Smooth muscle cell (in vitro differentiated cells): Measurements from ENCODE around the gene WNT9A. TPM values are rescaled to one million over a fixed set of nuclear protein-coding genes. Genes with fewer than 3 reads are reported as not detected.
"Not testable (repeated sequence)": the region's sequence is repeated elsewhere in the genome, so short reads cannot be mapped to it uniquely, and the experiment has no call there.

Source experiments
- DNase-seq: peaks from one replicate; lab custom pipeline; 2025; ENCODE audit not compliant: unreplicated experiment; lab: John Stamatoyannopoulos, UW
- H2AFZ ChIP-seq: fragments of 200-600 bp; sonication (generic); 2 replicates; pipeline ENCODE4 v1.6.0; 2016; ENCODE audit warnings: antibody characterized with exemption, low read depth, mild to moderate bottlenecking
- H3F3A ChIP-seq: fragments of 200-600 bp; sonication (generic); 2 replicates; pipeline ENCODE4 v1.6.0; 2017; ENCODE audit warnings: antibody characterized with exemption, low read depth
- H3K27ac ChIP-seq: fragments of 200-600 bp; sonication (generic); 2 replicates; pipeline ENCODE4 v1.5.1; 2016; ENCODE audit warnings: low read depth, mild to moderate bottlenecking
- H3K27me3 ChIP-seq: fragments of 200-600 bp; sonication (generic); 2 replicates; pipeline ENCODE4 v1.6.1; 2016; ENCODE audit warnings: low read depth, mild to moderate bottlenecking
- H3K36me3 ChIP-seq: fragments of 200-600 bp; sonication (generic); 2 replicates; pipeline ENCODE4 v1.5.1; 2016; ENCODE audit warnings: low read depth
- H3K4me1 ChIP-seq: fragments of 200-600 bp; sonication (generic); 2 replicates; pipeline ENCODE4 v1.5.1; 2016; ENCODE audit warnings: low read depth
- H3K4me2 ChIP-seq: fragments of 200-600 bp; sonication (generic); 2 replicates; pipeline ENCODE4 v1.6.0; 2016; ENCODE audit warnings: mild to moderate bottlenecking
- H3K4me3 ChIP-seq: fragments of 200-600 bp; sonication (generic); 2 replicates; pipeline ENCODE4 v1.5.1; 2016; ENCODE audit warnings: mild to moderate bottlenecking
- H3K79me2 ChIP-seq: fragments of 200-600 bp; sonication (generic); 2 replicates; pipeline ENCODE4 v1.6.0; 2016; ENCODE audit warnings: low read depth, mild to moderate bottlenecking
- H3K9ac ChIP-seq: fragments of 200-600 bp; sonication (generic); 2 replicates; pipeline ENCODE4 v1.6.0; 2016; ENCODE audit warnings: low read depth
- H3K9me3 ChIP-seq: fragments of 200-600 bp; sonication (generic); replicated peaks from 2 replicates; pipeline ENCODE4 v1.5.1; 2016; ENCODE audit warnings: low read depth
- H4K20me1 ChIP-seq: fragments of 200-600 bp; sonication (generic); 2 replicates; pipeline ENCODE4 v1.6.0; 2016; ENCODE audit warnings: low read depth
- CTCF ChIP-seq: fragments of 200-600 bp; sonication (generic); IDR thresholded peaks from 2 replicates; pipeline ENCODE4 v1.5.1; 2017; ENCODE audit warnings: borderline replicate concordance, mild to moderate bottlenecking, antibody characterized with exemption; ENCODE audit not compliant: insufficient read depth, poor library complexity, severe bottlenecking
- WGBS: methylation state at CpG from one replicate; pipeline ENCODE4 v1.1.7; 2016; ENCODE audit warnings: low lambda C conversion rate; 5-methylcytosine and 5-hydroxymethylcytosine counted together
- polyA plus RNA-seq: library from polyadenylated mRNA; unstranded; fragments of >200 nt; fragmentation: Nextera tagmentation; extraction: Ambion mirVana; gene quantifications from 2 replicates; pipeline ENCODE4 v1.2.1, GENCODE V29; 2016
- total RNA-seq: library from RNA; depleted of rRNA; stranded (reverse); fragments of >200 nt; gene quantifications from 2 replicates; pipeline ENCODE4 v1.2.3, GENCODE V29; 2014

The WNT9A gene
- total and polyA plus RNA-seq, 2 experiments from 2014 or later: 0.03 to 2.6 TPM

GRCh38 chr1:227883641-227884301, 64.0 kb downstream of the WNT9A start:
- Histone ChIP-seq H3K36me3 (no peaks in the 10 kb centered on the region), H2AFZ (no peak overlapping the region), H3K9me3 (no peaks in the 10 kb centered on the region), H3K4me1 (peaks cover 23% of the 10 kb centered on the region), H3F3A (no peaks in the 10 kb centered on the region), H3K9ac (no peak overlapping the region), H3K4me2 (no peak overlapping the region), H3K27ac (no peak overlapping the region), H3K79me2 (no peaks in the 10 kb centered on the region), H4K20me1 (no peaks in the 10 kb centered on the region), H3K27me3 (no peaks in the 10 kb centered on the region), H3K4me3 (no peak overlapping the region)
- WGBS: 90% methylated on average over 15 of the region's 15 CpGs
- DNase-seq: no peak
- TF ChIP-seq CTCF: no peak

GRCh38 chr1:227883073-227883520, 64.6 kb downstream of the WNT9A start:
- Histone ChIP-seq H2AFZ (no peak overlapping the region), H3K9ac (no peak overlapping the region), H3K4me2 (no peak overlapping the region), H3K27ac (no peak overlapping the region), H3K27me3 (no peaks in the 10 kb centered on the region), H4K20me1 (no peaks in the 10 kb centered on the region), H3K36me3 (no peaks in the 10 kb centered on the region), H3F3A (no peaks in the 10 kb centered on the region), H3K4me3 (no peak overlapping the region), H3K79me2 (no peaks in the 10 kb centered on the region), H3K9me3 (no peaks in the 10 kb centered on the region), H3K4me1 (peaks cover 23% of the 10 kb centered on the region)
- TF ChIP-seq CTCF: no peak
- WGBS: 89% methylated on average over 9 of the region's 9 CpGs
- DNase-seq: no peak

- no peak overlapping the region for H2AFZ ChIP-seq
- no peaks in the 10 kb centered on the region for H3K27me3 ChIP-seq
- H3K4me2 ChIP-seq: no peak overlapping the region
- H4K20me1 ChIP-seq: no peaks in the 10 kb centered on the region
- no peaks in the 10 kb centered on the region for H3K4me1 ChIP-seq
- no peak overlapping the region for H3K27ac ChIP-seq
- TF ChIP-seq CTCF: no peak
- H3K9me3 ChIP-seq: no peaks in the 10 kb centered on the region
- 85% methylated on average over 4 of the region's 4 CpGs for WGBS
- H3F3A ChIP-seq: no peaks in the 10 kb centered on the region
- H3K36me3 ChIP-seq: no peaks in the 10 kb centered on the region
- no peaks in the 10 kb centered on the region for H3K79me2 ChIP-seq
- H3K4me3 ChIP-seq: no peak overlapping the region
- no peak overlapping the region for H3K9ac ChIP-seq
- no peak for DNase-seq
Observed at GRCh38 chr1:227880342-227880924, 67.3 kb downstream of the WNT9A start.

GRCh38 chr1:227877810-227878209, 69.9 kb downstream of the WNT9A start:
- H3K4me2 ChIP-seq, H4K20me1 ChIP-seq, DNase-seq, H3F3A ChIP-seq, H3K4me1 ChIP-seq, H3K36me3 ChIP-seq, H3K79me2 ChIP-seq, H3K9ac ChIP-seq, H3K4me3 ChIP-seq, H2AFZ ChIP-seq, H3K27ac ChIP-seq, H3K27me3 ChIP-seq, H3K9me3 ChIP-seq: not testable (repeated sequence)
- 87% methylated on average over 3 of the region's 3 CpGs for WGBS

DNA sequence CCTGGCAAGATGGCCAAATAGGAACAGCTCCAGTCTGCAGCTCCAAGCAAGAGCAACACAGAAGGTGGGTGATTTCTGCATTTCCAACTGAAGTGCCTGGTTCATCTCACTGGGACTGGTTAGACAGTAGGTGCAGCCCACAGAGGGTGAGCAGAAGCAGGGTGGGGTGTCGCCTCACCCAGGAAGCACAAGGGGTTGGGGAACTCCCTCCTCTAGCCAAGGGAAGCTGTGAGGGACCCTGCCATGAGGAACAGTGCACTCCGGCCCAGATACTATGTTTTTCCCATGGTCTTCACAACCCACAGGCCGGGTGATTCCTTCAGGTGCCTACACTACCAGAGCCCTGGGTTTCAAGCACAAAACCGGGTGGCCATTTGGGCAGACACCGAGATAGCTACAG, 75.8 kb downstream of the WNT9A start:
- not testable (repeated sequence) for H3K27me3 ChIP-seq, H4K20me1 ChIP-seq, H3K9ac ChIP-seq, H3K36me3 ChIP-seq, H3K4me1 ChIP-seq, H3K4me2 ChIP-seq, H3K4me3 ChIP-seq, DNase-seq, H2AFZ ChIP-seq, H3K27ac ChIP-seq, H3F3A ChIP-seq, H3K79me2 ChIP-seq, H3K9me3 ChIP-seq
- WGBS: 81% methylated on average over 5 of the region's 5 CpGs
